Fibroblast of lung (primary cell): ENCODE results near the gene EIF3J. TPM values are rescaled to one million over a fixed set of nuclear protein-coding genes. Genes with fewer than 3 reads are reported as not detected.

Experiments
- DNase-seq, 2 donors: peaks; one replicate each; pipeline versions ENCODE4 v3.0.0 to v3.0.0-alpha.2; 2010; ENCODE audit warnings: low read depth in 2 of 2
- H2AFZ ChIP-seq: 2 replicates; pipeline ENCODE4 v1.5.1; 2012; ENCODE audit warnings: low read length, control low read depth, inconsistent platforms
- H3K27ac ChIP-seq: 2 replicates; pipeline ENCODE4 v1.5.1; 2011; ENCODE audit warnings: low read length, control low read depth; ENCODE audit not compliant: insufficient read depth
- H3K27me3 ChIP-seq: 2 replicates; pipeline ENCODE4 v1.5.1; 2011; ENCODE audit warnings: mild to moderate bottlenecking, low read length; ENCODE audit not compliant: control insufficient read depth, insufficient read depth
- H3K36me3 ChIP-seq: 2 replicates; pipeline ENCODE4 v1.5.1; 2011; ENCODE audit warnings: low read length; ENCODE audit not compliant: control insufficient read depth, insufficient read depth
- H3K4me1 ChIP-seq: 2 replicates; pipeline ENCODE4 v1.5.1; 2011; ENCODE audit warnings: low read length; ENCODE audit not compliant: control insufficient read depth, insufficient read depth; ENCODE audit errors: extremely low read depth
- H3K4me2 ChIP-seq: 2 replicates; pipeline ENCODE4 v1.5.1; 2011; ENCODE audit warnings: low read length, control low read depth; ENCODE audit not compliant: insufficient read depth; ENCODE audit errors: extremely low read depth
- H3K4me3 ChIP-seq, 4 experiments: fragments of 200-600 bp in 1 of 4; sonication (generic) in 1 of 4; replicated peaks in 1 of 4; 2 replicates each; pipeline ENCODE4 v1.5.1; 2011 to 2016; ENCODE audit warnings: low read length in 4 of 4, low read depth in 3 of 4, mild to moderate bottlenecking in 3 of 4, control low read depth in 2 of 4, inconsistent platforms in 1 of 4, mixed read lengths in 1 of 4; ENCODE audit not compliant: insufficient read depth in 1 of 4; ENCODE audit errors: control extremely low read depth in 1 of 4
- H3K79me2 ChIP-seq: 2 replicates; pipeline ENCODE4 v1.5.1; 2012; ENCODE audit warnings: mild to moderate bottlenecking, low read length, inconsistent platforms; ENCODE audit not compliant: control insufficient read depth, insufficient read depth
- H3K9ac ChIP-seq: 2 replicates; pipeline ENCODE4 v1.5.1; 2011; ENCODE audit warnings: mild to moderate bottlenecking, low read length, control low read depth; ENCODE audit not compliant: insufficient read depth
- H3K9me3 ChIP-seq: 2 replicates; pipeline ENCODE4 v1.5.1; 2012; ENCODE audit warnings: low read depth, low read length; ENCODE audit not compliant: control insufficient read depth, insufficient read depth
- H4K20me1 ChIP-seq: 2 replicates; pipeline ENCODE4 v1.5.1; 2011; ENCODE audit warnings: low read length; ENCODE audit not compliant: control insufficient read depth, insufficient read depth; ENCODE audit errors: extremely low read depth
- EZH2 ChIP-seq: IDR thresholded peaks from 2 replicates; pipeline ENCODE4 v1.5.1; 2012; ENCODE audit warnings: low read length, control low read depth, mild to moderate bottlenecking; ENCODE audit errors: missing control alignments
- polyA plus RNA-seq, 2 donors: library from polyadenylated mRNA; depleted of rRNA in 1 of 2; stranded (reverse) in 1 of 2; unstranded in 1 of 2; fragments of >200 nt; gene quantifications; 2 replicates each; pipeline ENCODE4 v1.2.1, GENCODE V29; 2011 to 2012; ENCODE audit warnings: missing spikeins in 1 of 2
- total RNA-seq: library from RNA; depleted of rRNA; stranded (reverse); fragments of >200 nt; gene quantifications from 2 replicates; pipeline ENCODE4 v1.2.1, GENCODE V29; 2014
- TF ChIP-seq, protein P1 (sequence below), 2 donors: IDR thresholded peaks in 1 of 2; conservative IDR thresholded peaks in 1 of 2; 1 replicate in 1 of 2; 2 replicates in 1 of 2; pipeline ENCODE4 v1.5.1; 2011 to 2012; ENCODE audit warnings: low read length in 2 of 2, control low read depth in 1 of 2, inconsistent platforms in 1 of 2, low read depth in 1 of 2, mild to moderate bottlenecking in 1 of 2

EIF3J gene
- total and polyA plus RNA-seq, 2 donors (not counting 1 experiment from before 2014, with no cell fraction given), result 34.8 to 72.9 TPM

DNA sequence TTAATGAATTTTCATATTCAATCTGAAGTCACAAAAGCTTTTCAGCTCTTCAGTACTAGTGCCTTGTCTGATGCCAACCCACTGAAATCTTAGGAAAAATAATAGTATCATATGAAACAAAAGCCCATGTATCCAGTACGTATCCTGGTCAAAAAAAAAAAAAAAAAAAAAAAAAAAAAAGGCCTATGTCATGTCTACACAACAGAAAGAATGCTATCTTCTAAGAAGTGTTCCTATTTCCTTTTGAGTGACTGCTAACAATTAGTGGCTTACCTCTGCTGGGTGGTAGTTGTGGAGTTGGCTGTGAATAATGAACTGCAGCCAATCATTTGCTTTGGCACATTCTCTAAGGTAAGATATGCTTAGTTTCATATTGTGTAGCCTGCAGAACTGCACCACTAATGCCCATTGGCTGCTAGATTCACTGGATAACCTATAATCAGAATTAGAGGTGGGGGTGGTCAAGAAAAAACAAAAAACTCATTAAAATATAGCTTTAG, 59.6 kb downstream of the EIF3J start:
- Histone ChIP-seq H3K4me3 (no peak overlapping the region), H3K27me3 (no peaks in the 10 kb centered on the region), H3K36me3 (peaks cover 4% of the 10 kb centered on the region), H3K79me2 (no peaks in the 10 kb centered on the region), H2AFZ (no peak overlapping the region), H3K9me3 (no peaks in the 10 kb centered on the region), H3K4me2 (no peak overlapping the region), H4K20me1 (no peaks in the 10 kb centered on the region), H3K4me1 (no peaks in the 10 kb centered on the region), H3K27ac (no peak overlapping the region), H3K9ac (no peak overlapping the region)
- TF ChIP-seq, protein P1, sequence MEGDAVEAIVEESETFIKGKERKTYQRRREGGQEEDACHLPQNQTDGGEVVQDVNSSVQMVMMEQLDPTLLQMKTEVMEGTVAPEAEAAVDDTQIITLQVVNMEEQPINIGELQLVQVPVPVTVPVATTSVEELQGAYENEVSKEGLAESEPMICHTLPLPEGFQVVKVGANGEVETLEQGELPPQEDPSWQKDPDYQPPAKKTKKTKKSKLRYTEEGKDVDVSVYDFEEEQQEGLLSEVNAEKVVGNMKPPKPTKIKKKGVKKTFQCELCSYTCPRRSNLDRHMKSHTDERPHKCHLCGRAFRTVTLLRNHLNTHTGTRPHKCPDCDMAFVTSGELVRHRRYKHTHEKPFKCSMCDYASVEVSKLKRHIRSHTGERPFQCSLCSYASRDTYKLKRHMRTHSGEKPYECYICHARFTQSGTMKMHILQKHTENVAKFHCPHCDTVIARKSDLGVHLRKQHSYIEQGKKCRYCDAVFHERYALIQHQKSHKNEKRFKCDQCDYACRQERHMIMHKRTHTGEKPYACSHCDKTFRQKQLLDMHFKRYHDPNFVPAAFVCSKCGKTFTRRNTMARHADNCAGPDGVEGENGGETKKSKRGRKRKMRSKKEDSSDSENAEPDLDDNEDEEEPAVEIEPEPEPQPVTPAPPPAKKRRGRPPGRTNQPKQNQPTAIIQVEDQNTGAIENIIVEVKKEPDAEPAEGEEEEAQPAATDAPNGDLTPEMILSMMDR (conservative IDR thresholded peaks at IDR 0.05 in 1 of 2, IDR thresholded peaks at IDR 0.05 in 1 of 2; ENCODE audit: low read depth in 1 of 2, low read length in 2 of 2), result no peak
- TF ChIP-seq EZH2, result no peak
- DNase-seq, result no peak

- Histone ChIP-seq H3K9ac (no peak overlapping the region), H3K27me3 (no peaks in the 10 kb centered on the region), H3K27ac (no peak overlapping the region), H3K79me2 (no peaks in the 10 kb centered on the region), H2AFZ (no peak overlapping the region), H4K20me1 (no peaks in the 10 kb centered on the region), H3K9me3 (no peaks in the 10 kb centered on the region), H3K36me3 (peaks cover 4% of the 10 kb centered on the region), H3K4me3 (no peak overlapping the region), H3K4me2 (no peak overlapping the region), H3K4me1 (no peaks in the 10 kb centered on the region)
- no peak for TF ChIP-seq EZH2
- TF ChIP-seq, protein P1 (conservative IDR thresholded peaks at IDR 0.05 in 1 of 2, IDR thresholded peaks at IDR 0.05 in 1 of 2; ENCODE audit: low read depth in 1 of 2, low read length in 2 of 2), result no peak
- no peak for DNase-seq
Measured at GRCh38 chr15:44598066-44598465, 61.1 kb downstream of the EIF3J start.

- no peaks in the 10 kb centered on the region for H4K20me1 ChIP-seq
- H3K9ac ChIP-seq, result no peak overlapping the region
- H3K36me3 ChIP-seq, result peaks cover 4% of the 10 kb centered on the region
- no peak overlapping the region for H2AFZ ChIP-seq
- no peak overlapping the region for H3K4me2 ChIP-seq
- H3K27me3 ChIP-seq, result no peaks in the 10 kb centered on the region
- peak; percentile 74 to 90 for DNase-seq
- H3K9me3 ChIP-seq, result no peaks in the 10 kb centered on the region
- no peaks in the 10 kb centered on the region for H3K79me2 ChIP-seq
- no peak overlapping the region for H3K4me3 ChIP-seq
- TF ChIP-seq, protein P1 (conservative IDR thresholded peaks at IDR 0.05 in 1 of 2, IDR thresholded peaks at IDR 0.05 in 1 of 2; ENCODE audit: low read depth in 1 of 2, low read length in 2 of 2), result no peak
- TF ChIP-seq EZH2, result no peak
- no peaks in the 10 kb centered on the region for H3K4me1 ChIP-seq
- H3K27ac ChIP-seq, result no peak overlapping the region
Measured at GRCh38 chr15:44598892-44599291, 61.9 kb downstream of the EIF3J start.
